ENCODE data around the gene HSPB7. TPM values are rescaled to one million over a fixed set of nuclear protein-coding genes. Genes with fewer than 3 reads are reported as not detected.

Gene HSPB7
- total and polyA plus RNA-seq, 2 experiments from 2014 or later = 0.13 TPM; not detected in 1

GRCh38 chr1:15994081-15994480 lies 23.8 kb downstream of the HSPB7 start:
- Mint-ChIP-seq H3K36me3 (ENCODE audit: low read depth) (no peaks in the 10 kb centered on the region), H3K9me3 (no peaks in the 10 kb centered on the region), H3K4me1 (no peaks in the 10 kb centered on the region), H3K27me3 (ENCODE audit: insufficient read depth, low read depth, poor library complexity) (peaks cover 6% of the 10 kb centered on the region), H3K4me3 (no peak overlapping the region), H3K27ac (no peak overlapping the region)
- no peak overlapping the region for H3K27ac ChIP-seq (ENCODE audit: low read depth)
- no peaks in the 10 kb centered on the region for H3K27me3 ChIP-seq (ENCODE audit: insufficient read depth)
- H2AFZ ChIP-seq = no peak overlapping the region
- no peak overlapping the region for H3K4me3 ChIP-seq
- no peaks in the 10 kb centered on the region for H3K79me2 ChIP-seq (replicated peaks; ENCODE audit: insufficient read depth)
- no peaks in the 10 kb centered on the region for H4K20me1 ChIP-seq (replicated peaks; ENCODE audit: insufficient read depth)
- TF ChIP-seq NANOG (IDR thresholded peaks at IDR 0.05; ENCODE audit: borderline replicate concordance) = no peak
- no peak for TF ChIP-seq EZH2phosphoT487 (IDR thresholded peaks at IDR 0.05; ENCODE audit: unreplicated experiment)
- no peak for TF ChIP-seq ZNF462 (CRISPR knock-in tag; IDR thresholded peaks at IDR 0.05)
- TF ChIP-seq STAT1 (IDR thresholded peaks at IDR 0.05; ENCODE audit: unreplicated experiment) = no peak
- TF ChIP-seq JUNB (IDR thresholded peaks at IDR 0.05; ENCODE audit: unreplicated experiment) = no peak
- no peak for TF ChIP-seq POLR2AphosphoS5 (IDR thresholded peaks at IDR 0.05; ENCODE audit: low read depth)
- TF ChIP-seq ZNF331 (CRISPR knock-in tag; IDR thresholded peaks at IDR 0.05; ENCODE audit: low read depth) = no peak
- TF ChIP-seq CREB1 (CRISPR knock-in tag; IDR thresholded peaks at IDR 0.05; ENCODE audit: low read depth) = no peak
- TF ChIP-seq EZH2 (IDR thresholded peaks at IDR 0.05; ENCODE audit: low read depth, unreplicated experiment) = no peak
- no peak for TF ChIP-seq REST (IDR thresholded peaks at IDR 0.05; ENCODE audit: unreplicated experiment)
- TF ChIP-seq, protein P1, sequence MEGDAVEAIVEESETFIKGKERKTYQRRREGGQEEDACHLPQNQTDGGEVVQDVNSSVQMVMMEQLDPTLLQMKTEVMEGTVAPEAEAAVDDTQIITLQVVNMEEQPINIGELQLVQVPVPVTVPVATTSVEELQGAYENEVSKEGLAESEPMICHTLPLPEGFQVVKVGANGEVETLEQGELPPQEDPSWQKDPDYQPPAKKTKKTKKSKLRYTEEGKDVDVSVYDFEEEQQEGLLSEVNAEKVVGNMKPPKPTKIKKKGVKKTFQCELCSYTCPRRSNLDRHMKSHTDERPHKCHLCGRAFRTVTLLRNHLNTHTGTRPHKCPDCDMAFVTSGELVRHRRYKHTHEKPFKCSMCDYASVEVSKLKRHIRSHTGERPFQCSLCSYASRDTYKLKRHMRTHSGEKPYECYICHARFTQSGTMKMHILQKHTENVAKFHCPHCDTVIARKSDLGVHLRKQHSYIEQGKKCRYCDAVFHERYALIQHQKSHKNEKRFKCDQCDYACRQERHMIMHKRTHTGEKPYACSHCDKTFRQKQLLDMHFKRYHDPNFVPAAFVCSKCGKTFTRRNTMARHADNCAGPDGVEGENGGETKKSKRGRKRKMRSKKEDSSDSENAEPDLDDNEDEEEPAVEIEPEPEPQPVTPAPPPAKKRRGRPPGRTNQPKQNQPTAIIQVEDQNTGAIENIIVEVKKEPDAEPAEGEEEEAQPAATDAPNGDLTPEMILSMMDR (conservative IDR thresholded peaks at IDR 0.05; ENCODE audit: low read depth in 2 of 2) = no peak
- no peak for TF ChIP-seq ETS1 (IDR thresholded peaks at IDR 0.05)
- no peak for TF ChIP-seq ZNF114 (CRISPR knock-in tag; IDR thresholded peaks at IDR 0.05)
- no peaks in the 10 kb centered on the region for H3F3A ChIP-seq (replicated peaks; ENCODE audit: low read depth)
- ATAC-seq (no peak), DNase-seq (ENCODE audit: low spot score) (no peak)
- no peak overlapping the region for H3K4me2 ChIP-seq
- H3K4me1 ChIP-seq (ENCODE audit: insufficient read depth) = no peaks in the 10 kb centered on the region
- no peaks in the 10 kb centered on the region for H3K9me2 ChIP-seq (ENCODE audit: insufficient read depth)
- no peaks in the 10 kb centered on the region for H3K36me3 ChIP-seq (ENCODE audit: insufficient read depth)
